Activated CD4-positive, alpha-beta memory T cell treated with anti-CD3 and anti-CD28 coated beads for 36 hours (primary cell): ENCODE results near the gene ADNP2. TPM values are rescaled to one million over a fixed set of nuclear protein-coding genes. Genes with fewer than 3 reads are reported as not detected.
A peak's percentile ranks its signal among the peaks of the same experiment; 100 is the strongest.

Experiments
- CTCF ChIA-PET: fragments of 350-600 bp; sonication (Branson Sonifier 250); formaldehyde crosslinking; loops from one replicate; lab custom pipeline; 2021; ENCODE audit warnings: antibody characterized with exemption, inconsistent platforms; lab: Charles Lee
- POLR2A ChIA-PET: fragments of 350-600 bp; sonication (Branson Sonifier 250); formaldehyde crosslinking; loops from one replicate; lab custom pipeline; 2021; ENCODE audit warnings: antibody characterized with exemption; lab: Charles Lee
- DNase-seq: peaks from one replicate; pipeline ENCODE4 v3.0.0-alpha.2; 2020
- H3K27ac Mint-ChIP-seq: one replicate; pipeline ENCODE4 v1.8.0; 2021; ENCODE audit warnings: mixed read lengths
- H3K27me3 Mint-ChIP-seq: one replicate; pipeline ENCODE4 v1.8.0; 2021; ENCODE audit warnings: mixed read lengths
- H3K36me3 Mint-ChIP-seq: one replicate; pipeline ENCODE4 v1.8.0; 2021; ENCODE audit warnings: mixed read lengths
- H3K4me1 Mint-ChIP-seq: one replicate; pipeline ENCODE4 v1.8.0; 2021; ENCODE audit warnings: low read depth, mixed read lengths
- H3K4me3 Mint-ChIP-seq: one replicate; pipeline ENCODE4 v1.8.0; 2021; ENCODE audit warnings: mild to moderate bottlenecking, mixed read lengths
- H3K9me3 Mint-ChIP-seq: one replicate; pipeline ENCODE4 v1.8.0; 2021; ENCODE audit warnings: mixed read lengths
- intact Hi-C: fragments of 100-400 bp; cut with micrococcal nuclease; formaldehyde crosslinking; loops from one replicate; pipeline ENCODE4 v1.15.1; 2023
- total RNA-seq, 2 experiments: library from RNA; stranded (reverse); gene quantifications; one replicate each; pipeline ENCODE4 v1.2.3, GENCODE V29; 2021

ADNP2 gene
- total RNA-seq, 2 experiments from 2014 or later: 19.4 to 21.7 TPM

DNA sequence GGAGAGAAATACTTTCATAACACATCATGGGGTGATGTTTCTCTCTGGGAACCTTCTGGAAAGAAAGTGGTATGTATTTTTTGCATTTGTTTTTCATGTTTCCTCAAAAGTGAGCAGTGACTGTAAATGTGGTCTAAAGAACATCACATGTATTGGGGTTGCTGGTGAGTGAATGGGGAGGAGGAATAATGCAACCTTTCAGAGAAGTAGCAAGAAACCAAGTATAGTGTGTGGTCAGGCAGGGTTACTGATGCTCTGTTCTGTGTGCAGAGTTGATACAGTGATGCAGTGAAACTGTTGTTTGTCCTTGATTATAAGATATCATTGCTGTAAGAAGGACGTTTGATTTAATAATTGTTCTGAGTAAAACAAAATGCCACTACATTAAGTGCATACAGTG is 24.1 kb downstream of the ADNP2 start:
- no peak overlapping the region for H3K27ac Mint-ChIP-seq

DNA sequence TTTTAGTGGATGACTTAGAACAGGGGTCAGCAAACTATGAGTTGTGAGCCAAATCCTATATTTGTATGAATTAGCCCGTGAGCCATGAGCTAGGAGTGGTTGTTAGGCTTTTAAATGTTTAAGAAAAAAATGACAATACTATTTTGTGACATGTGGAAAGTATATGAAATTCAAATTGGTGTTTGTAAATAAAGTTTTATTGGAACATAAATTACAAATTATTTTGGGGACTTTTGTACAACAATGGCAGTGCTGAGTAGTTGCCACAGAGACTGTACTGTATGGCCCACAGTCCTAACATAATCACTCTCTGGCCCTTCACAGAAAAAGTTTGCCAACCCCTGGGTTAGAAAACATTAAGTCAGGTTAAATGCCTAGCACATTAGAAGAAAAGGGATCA is 26.1 kb downstream of the ADNP2 start:
- no peak overlapping the region for H3K27ac Mint-ChIP-seq
- CTCF ChIA-PET: no interaction called here
- peaks cover 60% of the 10 kb centered on the region for H3K36me3 Mint-ChIP-seq
- POLR2A ChIA-PET: no interaction called here
- no peak for DNase-seq
- no peaks in the 10 kb centered on the region for H3K27me3 Mint-ChIP-seq
- H3K9me3 Mint-ChIP-seq: no peaks in the 10 kb centered on the region
- peaks cover 7% of the 10 kb centered on the region for H3K4me1 Mint-ChIP-seq
- no peak overlapping the region for H3K4me3 Mint-ChIP-seq
- intact Hi-C loops: no loop called here

More for the DNA sequence above, 24.1 kb downstream of the ADNP2 start:
- ChIA-PET POLR2A (no interaction called here), CTCF (no interaction called here)
- Mint-ChIP-seq H3K36me3 (peaks cover 51% of the 10 kb centered on the region), H3K9me3 (no peaks in the 10 kb centered on the region), H3K27me3 (no peaks in the 10 kb centered on the region), H3K4me1 (peaks cover 15% of the 10 kb centered on the region), H3K4me3 (no peak overlapping the region)
- intact Hi-C loops: no loop called here
- DNase-seq: no peak

- intact Hi-C loops: no loop called here
- no peak for DNase-seq
- no peak overlapping the region for H3K27ac Mint-ChIP-seq
- no peaks in the 10 kb centered on the region for H3K9me3 Mint-ChIP-seq
- H3K36me3 Mint-ChIP-seq: peaks cover 62% of the 10 kb centered on the region
- CTCF ChIA-PET: interaction anchor here (0.8 to 1.1 kb wide), 2 partner anchors 8 to 21 kb away, joined by 3 read pairs; no protein-coding TSS in a partner anchor
- POLR2A ChIA-PET: no interaction called here
- H3K27me3 Mint-ChIP-seq: no peaks in the 10 kb centered on the region
- no peaks in the 10 kb centered on the region for H3K4me1 Mint-ChIP-seq
- no peak overlapping the region for H3K4me3 Mint-ChIP-seq
Measured at GRCh38 chr18:80136679-80137078, 27.6 kb downstream of the ADNP2 start.

DNA sequence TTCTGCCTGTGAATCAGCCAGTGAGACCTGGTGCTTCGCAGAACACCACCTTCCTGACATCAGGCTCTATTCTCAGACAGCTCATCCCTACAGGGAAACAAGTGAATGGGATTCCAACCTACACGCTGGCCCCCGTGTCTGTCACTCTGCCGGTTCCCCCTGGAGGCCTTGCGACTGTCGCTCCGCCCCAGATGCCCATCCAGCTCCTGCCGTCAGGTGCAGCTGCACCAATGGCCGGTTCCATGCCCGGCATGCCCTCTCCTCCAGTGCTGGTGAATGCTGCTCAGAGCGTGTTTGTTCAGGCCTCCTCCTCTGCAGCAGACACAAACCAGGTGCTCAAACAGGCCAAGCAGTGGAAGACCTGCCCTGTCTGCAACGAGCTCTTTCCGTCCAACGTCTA is 28.1 kb downstream of the ADNP2 start:
- intact Hi-C loops: no loop called here
- H3K9me3 Mint-ChIP-seq: no peaks in the 10 kb centered on the region
- H3K4me1 Mint-ChIP-seq: no peaks in the 10 kb centered on the region
- no peak overlapping the region for H3K27ac Mint-ChIP-seq
- no peak for DNase-seq
- CTCF ChIA-PET: interaction anchor here (0.8 to 1.1 kb wide), 2 partner anchors 8 to 21 kb away, joined by 3 read pairs; no protein-coding TSS in a partner anchor
- no peak overlapping the region for H3K4me3 Mint-ChIP-seq
- H3K36me3 Mint-ChIP-seq: peaks cover 59% of the 10 kb centered on the region
- POLR2A ChIA-PET: no interaction called here
- no peaks in the 10 kb centered on the region for H3K27me3 Mint-ChIP-seq

DNA sequence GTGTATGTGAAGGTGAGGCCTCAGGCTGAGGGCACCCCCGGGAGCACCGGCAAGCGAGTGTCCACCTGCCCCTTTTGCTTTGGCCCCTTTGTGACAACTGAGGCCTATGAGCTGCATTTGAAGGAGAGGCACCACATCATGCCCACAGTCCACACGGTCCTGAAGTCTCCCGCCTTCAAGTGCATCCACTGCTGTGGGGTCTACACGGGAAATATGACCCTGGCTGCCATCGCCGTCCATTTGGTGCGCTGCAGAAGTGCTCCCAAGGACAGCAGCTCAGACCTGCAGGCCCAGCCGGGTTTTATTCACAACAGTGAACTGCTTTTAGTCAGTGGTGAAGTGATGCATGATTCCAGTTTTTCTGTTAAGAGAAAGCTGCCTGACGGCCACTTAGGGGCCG is 28.9 kb downstream of the ADNP2 start:
- no peak overlapping the region for H3K27ac Mint-ChIP-seq

DNA sequence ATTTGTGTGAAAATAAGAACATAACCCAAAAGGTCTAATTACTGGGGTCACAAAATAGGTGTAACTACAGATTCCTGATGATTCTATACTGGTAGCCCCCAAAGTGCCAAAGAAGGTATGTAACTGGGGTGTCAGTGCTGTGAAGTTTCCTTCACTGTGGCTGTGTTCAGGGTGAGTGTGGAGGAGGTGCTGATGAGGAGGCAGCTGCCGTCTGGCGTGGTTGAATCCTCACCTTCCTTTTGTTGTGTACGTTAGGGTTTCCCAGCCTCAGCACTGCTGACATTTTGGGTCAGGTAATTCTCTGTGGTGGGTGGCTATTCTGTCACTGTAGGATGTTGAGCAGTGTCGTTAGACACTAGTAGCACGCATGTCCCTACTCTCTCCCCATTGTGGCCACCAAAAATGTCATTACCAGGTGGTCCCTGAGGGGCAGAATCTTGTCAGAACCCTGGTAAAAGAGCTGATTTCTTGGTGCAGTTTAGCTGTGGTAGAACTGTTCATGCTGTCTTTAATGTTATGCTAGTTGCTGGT is 31.5 kb downstream of the ADNP2 start:
- peaks cover 1% of the 10 kb centered on the region for H3K27me3 Mint-ChIP-seq
- ChIA-PET POLR2A (no interaction called here), CTCF (interaction anchor here (0.6 kb wide), 1 partner anchor 13 kb away, joined by 3 read pairs; no protein-coding TSS in a partner anchor)
- H3K9me3 Mint-ChIP-seq: no peaks in the 10 kb centered on the region
- intact Hi-C loops: no loop called here
- peaks cover 36% of the 10 kb centered on the region for H3K36me3 Mint-ChIP-seq
- H3K4me3 Mint-ChIP-seq: no peak overlapping the region
- H3K27ac Mint-ChIP-seq: no peak overlapping the region
- DNase-seq: no peak
- no peaks in the 10 kb centered on the region for H3K4me1 Mint-ChIP-seq

More for the DNA sequence above, 28.9 kb downstream of the ADNP2 start:
- no peak for DNase-seq
- peaks cover 57% of the 10 kb centered on the region for H3K36me3 Mint-ChIP-seq
- intact Hi-C loops: no loop called here
- no peak overlapping the region for H3K4me3 Mint-ChIP-seq
- H3K27me3 Mint-ChIP-seq: no peaks in the 10 kb centered on the region
- CTCF ChIA-PET: no interaction called here
- no peaks in the 10 kb centered on the region for H3K9me3 Mint-ChIP-seq
- no peaks in the 10 kb centered on the region for H3K4me1 Mint-ChIP-seq
- POLR2A ChIA-PET: no interaction called here

DNA sequence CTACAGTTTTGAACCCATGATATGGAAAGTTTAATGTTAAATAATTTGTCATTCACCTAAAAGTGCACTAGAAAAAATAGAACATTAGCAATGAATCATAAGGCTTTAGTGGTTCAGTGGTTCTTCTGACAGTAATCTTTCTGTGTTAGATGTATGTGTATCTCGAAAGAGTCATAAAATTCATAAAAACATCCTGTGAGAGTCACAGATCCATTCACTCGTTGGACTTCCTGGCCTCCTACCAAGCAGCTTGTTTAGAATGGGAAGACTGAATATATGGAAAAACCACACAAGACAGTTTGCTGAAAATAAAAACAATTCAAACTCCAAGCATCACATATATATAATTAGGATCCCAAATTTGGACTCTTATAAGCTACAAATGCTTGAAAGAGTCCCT is 34.8 kb downstream of the ADNP2 start:
- H3K36me3 Mint-ChIP-seq: peaks cover 11% of the 10 kb centered on the region
- H3K27me3 Mint-ChIP-seq: peaks cover 14% of the 10 kb centered on the region
- CTCF ChIA-PET: interaction anchor here (1.0 kb wide), 1 partner anchor 16 kb away, joined by 6 read pairs; no protein-coding TSS in a partner anchor
- no peak overlapping the region for H3K27ac Mint-ChIP-seq
- H3K4me1 Mint-ChIP-seq: peaks cover 7% of the 10 kb centered on the region
- intact Hi-C loops: no loop called here
- H3K9me3 Mint-ChIP-seq: no peaks in the 10 kb centered on the region
- H3K4me3 Mint-ChIP-seq: no peak overlapping the region
- POLR2A ChIA-PET: no interaction called here
- no peak for DNase-seq

DNA sequence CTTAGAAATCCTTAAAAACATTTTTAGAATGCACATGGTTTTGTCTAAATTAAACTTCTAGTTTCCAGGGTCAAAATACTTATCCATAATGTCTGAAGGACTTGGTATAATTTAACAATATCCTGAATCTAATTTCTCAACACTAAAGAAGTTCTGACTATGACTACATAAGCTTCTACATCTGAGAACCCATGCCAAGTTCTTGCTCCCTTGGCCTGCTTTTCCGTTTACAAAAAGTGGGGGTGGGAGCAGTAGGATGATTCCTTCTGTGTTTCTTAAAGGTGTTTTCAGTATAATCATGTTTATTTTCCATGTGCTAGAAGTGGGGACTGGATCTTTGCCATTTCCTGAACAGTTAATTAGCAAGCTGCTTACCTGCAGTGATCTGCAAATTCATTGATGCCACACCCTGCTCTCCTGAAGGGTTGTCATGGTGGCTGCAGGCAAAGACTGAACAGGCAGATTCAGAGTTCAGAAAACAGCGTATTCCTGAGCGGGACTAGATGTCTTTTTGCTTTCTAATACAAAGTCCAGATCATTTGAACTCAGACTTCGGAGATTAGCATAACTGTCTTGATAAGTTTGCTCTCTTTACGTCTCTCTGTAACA is 36.2 kb downstream of the ADNP2 start:
- H3K27ac Mint-ChIP-seq: no peak overlapping the region
- intact Hi-C loops: no loop called here
- POLR2A ChIA-PET: no interaction called here

DNA sequence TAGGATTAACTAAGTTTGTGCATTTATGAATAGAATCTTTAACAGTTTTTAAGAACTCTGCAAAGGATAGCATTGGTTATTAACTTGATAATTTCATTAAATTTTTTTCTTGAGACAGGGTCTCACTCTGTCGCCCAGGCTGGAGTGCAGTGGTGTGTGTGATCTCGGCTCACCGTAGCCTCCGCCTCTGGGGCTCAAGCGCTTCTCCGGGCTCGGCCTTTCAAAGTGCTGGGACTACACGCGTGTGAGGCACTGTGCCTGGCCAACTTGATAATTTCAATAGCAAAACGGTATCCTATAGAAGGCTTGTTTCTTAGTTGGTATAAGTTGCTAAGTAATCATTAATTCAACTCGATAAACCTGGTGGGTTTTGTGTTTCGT is 38.0 kb downstream of the ADNP2 start:
- peaks cover 7% of the 10 kb centered on the region for H3K4me1 Mint-ChIP-seq
- ChIA-PET CTCF (interaction anchor here (1.5 to 1.8 kb wide), 3 partner anchors 10 to 14 kb away, joined by 3 to 7 read pairs (median 7); no protein-coding TSS in a partner anchor), POLR2A (interaction anchor here (1.0 kb wide), 1 partner anchor 96 kb away, joined by 3 read pairs; no protein-coding TSS in a partner anchor)
- peak overlapping the region; percentile 82 for H3K4me3 Mint-ChIP-seq
- intact Hi-C loops: loop anchor here (1.0 to 2.0 kb wide), 3 partner anchors 38 to 158 kb away; partner anchors contain the start of genes ADNP2, RBFA and TXNL4A
- DNase-seq: no peak
- no peaks in the 10 kb centered on the region for H3K36me3 Mint-ChIP-seq
- no peaks in the 10 kb centered on the region for H3K9me3 Mint-ChIP-seq
- H3K27me3 Mint-ChIP-seq: peaks cover 22% of the 10 kb centered on the region
- no peak overlapping the region for H3K27ac Mint-ChIP-seq

More for the DNA sequence above, 36.2 kb downstream of the ADNP2 start:
- Mint-ChIP-seq H3K36me3 (peaks cover 4% of the 10 kb centered on the region), H3K27me3 (peaks cover 21% of the 10 kb centered on the region), H3K9me3 (no peaks in the 10 kb centered on the region), H3K4me3 (no peak overlapping the region), H3K4me1 (peaks cover 7% of the 10 kb centered on the region)
- no peak for DNase-seq
- CTCF ChIA-PET: interaction anchor here (1.5 kb wide), 2 partner anchors 12 to 16 kb away, joined by 3 to 7 read pairs; no protein-coding TSS in a partner anchor

DNA sequence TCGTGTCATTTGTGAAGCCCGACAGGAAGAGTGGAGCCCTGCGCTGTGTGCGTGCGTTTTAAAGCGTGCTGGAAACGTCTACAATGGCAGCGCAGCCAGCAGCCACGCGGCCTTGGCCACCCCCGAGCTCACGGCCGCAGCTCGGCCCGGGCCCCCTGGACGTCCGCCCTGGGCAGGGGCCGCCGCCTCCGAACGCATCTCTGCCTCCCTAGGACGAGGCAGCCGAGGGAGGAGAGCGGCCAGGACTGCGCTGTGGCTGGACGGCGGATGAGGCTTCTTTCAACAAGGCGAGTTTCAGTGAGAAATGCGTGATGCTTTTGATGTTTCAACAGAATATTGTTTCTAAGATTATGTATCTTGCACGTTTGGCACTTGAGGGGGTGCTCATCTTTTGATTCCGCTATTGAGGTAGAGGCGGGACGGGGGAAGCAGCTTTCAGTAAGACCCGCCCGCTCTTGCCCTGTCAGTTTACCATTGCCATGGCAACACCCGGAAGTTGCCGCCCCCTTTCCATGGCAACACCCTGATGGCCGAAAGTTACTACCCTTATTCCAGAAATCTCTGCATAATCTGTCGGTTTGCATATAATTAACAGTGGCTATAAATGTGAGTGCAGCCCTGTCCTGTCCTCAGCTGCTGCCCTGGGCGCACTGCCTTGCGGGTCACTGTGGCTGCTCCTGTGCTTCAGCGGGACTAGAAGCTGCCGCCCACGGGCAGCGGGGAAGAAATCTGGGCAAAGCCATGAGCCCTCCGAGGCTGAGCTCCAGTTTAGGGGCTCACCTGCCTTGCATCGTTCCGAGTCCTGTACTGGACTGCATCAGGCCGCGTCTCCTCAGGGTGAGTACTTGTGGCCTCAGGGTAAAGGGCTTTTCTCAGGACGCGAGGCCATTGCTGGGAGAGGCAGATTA is 38.6 kb downstream of the ADNP2 start:
- H3K4me3 Mint-ChIP-seq: peak overlapping the region; percentile 82
- no peaks in the 10 kb centered on the region for H3K9me3 Mint-ChIP-seq
- CTCF ChIA-PET: interaction anchor here (1.8 kb wide), 1 partner anchor 12 kb away, joined by 7 read pairs; no protein-coding TSS in a partner anchor
- intact Hi-C loops: loop anchor here (1.0 to 2.0 kb wide), 3 partner anchors 38 to 159 kb away; partner anchors contain the start of genes ADNP2, RBFA and TXNL4A
- POLR2A ChIA-PET: interaction anchor here (0.6 to 1.0 kb wide), 2 partner anchors 34 to 96 kb away, joined by 3 read pairs; no protein-coding TSS in a partner anchor
- H3K4me1 Mint-ChIP-seq: peaks cover 7% of the 10 kb centered on the region
- H3K27ac Mint-ChIP-seq: peak overlapping the region; percentile 49
- peak; percentile 88 for DNase-seq
- no peaks in the 10 kb centered on the region for H3K36me3 Mint-ChIP-seq
- peaks cover 22% of the 10 kb centered on the region for H3K27me3 Mint-ChIP-seq

DNA sequence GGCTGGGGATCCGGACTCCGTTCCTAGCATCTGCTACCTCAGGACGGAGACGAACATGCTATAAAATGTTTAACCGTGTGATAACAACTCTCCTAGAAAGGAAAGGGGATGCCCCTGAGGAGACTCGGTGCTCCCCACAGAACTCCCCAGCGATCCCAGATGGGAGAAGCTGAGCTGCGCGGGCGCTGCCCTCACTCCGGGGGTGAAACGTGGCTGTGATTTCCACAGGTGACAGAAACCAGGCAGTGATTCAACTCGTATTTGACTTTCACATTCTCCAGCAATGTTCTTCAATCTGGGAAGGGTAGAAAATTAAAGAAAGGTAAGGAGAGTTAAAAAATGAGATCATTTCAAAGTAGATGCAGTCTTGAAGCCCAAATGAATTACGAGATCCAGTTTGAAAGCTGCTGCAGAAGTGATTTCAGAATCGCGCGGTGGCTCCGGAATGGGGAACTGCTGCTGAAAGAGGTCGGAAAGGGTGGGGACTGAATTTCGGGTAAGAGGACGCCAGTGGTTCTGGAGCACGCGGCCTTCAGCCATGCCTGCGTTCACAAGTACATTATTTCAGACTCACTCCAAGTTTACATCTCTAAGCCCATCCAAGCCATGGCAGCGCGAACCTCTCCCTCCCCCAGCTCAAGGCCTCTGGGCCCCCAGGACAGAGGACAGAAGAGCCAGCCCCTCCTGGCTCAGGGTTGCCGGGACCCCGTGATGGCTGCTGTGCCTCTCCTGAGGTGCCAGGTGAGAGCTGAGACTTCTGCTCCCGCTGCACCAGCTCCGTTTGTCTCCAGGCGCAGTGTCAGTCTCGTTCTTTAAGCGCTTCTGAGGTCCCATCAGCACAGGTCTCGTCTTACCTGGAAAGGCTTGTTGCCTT is 39.5 kb downstream of the ADNP2 start:
- no peaks in the 10 kb centered on the region for H3K9me3 Mint-ChIP-seq
- DNase-seq: no peak
- no peak overlapping the region for H3K27ac Mint-ChIP-seq
- H3K36me3 Mint-ChIP-seq: no peaks in the 10 kb centered on the region
- intact Hi-C loops: no loop called here
- peaks cover 22% of the 10 kb centered on the region for H3K27me3 Mint-ChIP-seq
- peak overlapping the region; percentile 82 for H3K4me3 Mint-ChIP-seq
- ChIA-PET POLR2A (interaction anchor here (1.0 kb wide), 1 partner anchor 95 kb away, joined by 3 read pairs; no protein-coding TSS in a partner anchor), CTCF (interaction anchor here (1.8 kb wide), 1 partner anchor 11 kb away, joined by 7 read pairs; no protein-coding TSS in a partner anchor)
- peaks cover 7% of the 10 kb centered on the region for H3K4me1 Mint-ChIP-seq
